WI38 (cell line): ENCODE results near the gene TSPAN18.

Source experiments
- H3K4me3 ChIP-seq: 2 replicates; pipeline ENCODE4 v1.5.1; 2011; ENCODE audit warnings: low read depth, mild to moderate bottlenecking, control low read depth, low read length
- TF ChIP-seq, protein P1 (sequence below): IDR thresholded peaks from 2 replicates; pipeline ENCODE4 v1.5.1; 2012; ENCODE audit warnings: low read depth, mild to moderate bottlenecking, control low read depth, low read length

The TSPAN18 gene

DNA sequence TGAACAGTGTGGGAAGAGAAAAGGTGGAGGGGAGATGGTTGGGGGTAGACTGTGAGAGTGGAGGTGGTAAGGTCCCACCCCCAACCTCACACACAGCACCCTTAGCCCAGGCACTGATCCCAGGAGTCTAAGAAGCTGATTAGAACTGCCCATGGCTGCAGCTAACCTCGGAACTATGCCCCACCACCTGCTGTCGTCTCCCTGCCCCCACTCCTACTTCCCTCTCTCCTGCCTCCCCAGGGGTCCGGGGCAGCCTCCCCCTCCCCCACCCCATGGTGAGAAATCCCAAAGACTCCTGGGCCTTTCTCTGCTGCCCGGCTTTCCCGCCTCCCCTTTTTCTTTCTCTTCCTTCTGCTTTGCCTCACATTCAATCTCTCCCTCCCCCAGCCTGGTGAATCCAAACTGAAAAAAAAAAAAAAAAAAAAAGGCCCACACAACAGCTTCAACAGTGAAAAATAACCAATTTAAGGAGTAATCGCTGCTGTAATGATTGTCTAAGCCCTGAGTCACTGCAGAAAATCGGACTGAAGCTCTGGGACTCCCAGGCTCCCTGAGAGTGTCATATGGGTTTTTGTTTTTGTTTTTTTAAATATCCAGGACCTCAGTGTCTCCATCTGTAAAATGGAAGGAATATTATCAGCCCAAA is 233.6 kb downstream of the TSPAN18 start:
- no peak overlapping the region for H3K4me3 ChIP-seq
- TF ChIP-seq, protein P1, sequence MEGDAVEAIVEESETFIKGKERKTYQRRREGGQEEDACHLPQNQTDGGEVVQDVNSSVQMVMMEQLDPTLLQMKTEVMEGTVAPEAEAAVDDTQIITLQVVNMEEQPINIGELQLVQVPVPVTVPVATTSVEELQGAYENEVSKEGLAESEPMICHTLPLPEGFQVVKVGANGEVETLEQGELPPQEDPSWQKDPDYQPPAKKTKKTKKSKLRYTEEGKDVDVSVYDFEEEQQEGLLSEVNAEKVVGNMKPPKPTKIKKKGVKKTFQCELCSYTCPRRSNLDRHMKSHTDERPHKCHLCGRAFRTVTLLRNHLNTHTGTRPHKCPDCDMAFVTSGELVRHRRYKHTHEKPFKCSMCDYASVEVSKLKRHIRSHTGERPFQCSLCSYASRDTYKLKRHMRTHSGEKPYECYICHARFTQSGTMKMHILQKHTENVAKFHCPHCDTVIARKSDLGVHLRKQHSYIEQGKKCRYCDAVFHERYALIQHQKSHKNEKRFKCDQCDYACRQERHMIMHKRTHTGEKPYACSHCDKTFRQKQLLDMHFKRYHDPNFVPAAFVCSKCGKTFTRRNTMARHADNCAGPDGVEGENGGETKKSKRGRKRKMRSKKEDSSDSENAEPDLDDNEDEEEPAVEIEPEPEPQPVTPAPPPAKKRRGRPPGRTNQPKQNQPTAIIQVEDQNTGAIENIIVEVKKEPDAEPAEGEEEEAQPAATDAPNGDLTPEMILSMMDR, result no peak

- TF ChIP-seq, protein P1, result no peak
- H3K4me3 ChIP-seq, result no peak overlapping the region
Measured at GRCh38 chr11:44962464-44962863, 235.7 kb downstream of the TSPAN18 start.

DNA sequence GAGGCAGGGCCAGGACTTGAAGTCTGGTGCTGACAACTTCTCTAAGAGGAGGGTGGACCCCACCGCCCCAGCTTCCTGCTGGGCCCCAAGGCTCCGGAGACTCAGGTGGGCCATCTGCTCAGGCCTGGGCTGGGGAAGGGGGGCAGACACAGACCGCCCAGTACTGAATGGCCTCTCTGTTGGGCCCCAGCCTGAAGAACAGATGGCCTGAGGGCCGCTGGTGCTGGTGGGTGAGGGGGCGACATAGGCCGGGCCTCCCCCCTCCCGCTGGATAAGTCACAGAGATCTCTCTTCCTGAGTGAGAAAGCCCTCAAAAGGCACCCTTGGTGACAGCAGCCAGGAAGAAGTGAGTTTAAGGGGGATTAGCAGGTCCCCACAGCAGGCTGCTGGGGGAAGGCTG is 236.4 kb downstream of the TSPAN18 start:
- H3K4me3 ChIP-seq, result no peak overlapping the region
- TF ChIP-seq, protein P1, result no peak

DNA sequence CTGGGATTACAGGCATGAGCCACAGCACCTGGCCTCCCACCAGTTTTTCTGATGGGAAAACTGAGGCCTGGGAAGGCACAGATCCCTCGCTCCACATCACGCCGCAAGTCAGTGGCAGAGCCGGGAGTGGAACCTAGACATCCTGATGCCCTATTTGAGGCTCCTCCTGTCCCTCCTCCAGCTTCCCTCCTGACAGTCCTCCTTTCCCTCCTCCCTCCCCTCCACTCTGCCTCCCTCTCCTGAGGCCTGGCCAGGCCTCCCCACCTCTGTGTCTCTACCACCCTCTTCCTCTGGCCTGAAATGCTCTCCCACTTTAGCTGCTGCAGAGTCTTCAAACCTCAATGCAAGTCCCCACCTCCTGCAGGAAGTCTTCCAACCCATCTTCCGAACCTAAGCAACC is 237.2 kb downstream of the TSPAN18 start:
- TF ChIP-seq, protein P1, result no peak
- H3K4me3 ChIP-seq, result no peak overlapping the region

DNA sequence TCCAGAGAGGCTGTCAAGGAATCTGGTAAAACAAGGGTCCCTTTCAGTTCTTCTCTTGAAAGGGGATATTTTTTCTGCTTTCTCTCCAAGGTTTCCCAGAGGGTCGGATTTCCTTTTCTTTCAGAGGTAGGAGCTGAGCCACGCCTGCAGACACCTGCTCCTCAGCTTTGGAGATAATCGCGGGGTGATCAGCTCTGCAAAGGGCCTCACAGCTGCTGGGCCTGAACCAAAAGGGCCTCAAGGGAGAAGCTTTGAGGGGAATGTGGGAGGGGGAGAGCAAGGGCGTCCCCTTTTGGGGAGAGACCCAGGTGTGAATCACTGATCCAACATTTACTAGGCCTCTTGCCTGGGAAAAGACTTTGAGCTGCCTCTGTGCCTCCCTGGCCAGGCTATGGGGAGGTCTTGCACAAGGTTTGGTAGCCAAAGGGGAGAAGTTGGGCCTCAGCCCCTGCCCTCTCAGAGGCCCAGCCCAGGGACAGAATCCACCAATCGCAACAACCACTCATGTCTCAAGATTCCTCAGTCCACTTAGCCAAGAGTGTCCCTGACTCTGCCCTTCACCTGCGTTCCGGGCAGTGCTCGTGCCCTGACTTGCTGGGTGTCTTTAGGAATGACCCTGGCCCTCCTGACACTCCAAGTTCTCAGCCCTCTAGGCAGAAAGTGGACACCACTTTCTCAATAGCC is 237.9 kb downstream of the TSPAN18 start:
- TF ChIP-seq, protein P1, result no peak

GRCh38 chr11:44966694-44967093 is 239.9 kb downstream of the TSPAN18 start:
- TF ChIP-seq, protein P1, result no peak
- H3K4me3 ChIP-seq, result no peak overlapping the region

More for the DNA sequence above, 237.9 kb downstream of the TSPAN18 start:
- H3K4me3 ChIP-seq, result no peak overlapping the region

DNA sequence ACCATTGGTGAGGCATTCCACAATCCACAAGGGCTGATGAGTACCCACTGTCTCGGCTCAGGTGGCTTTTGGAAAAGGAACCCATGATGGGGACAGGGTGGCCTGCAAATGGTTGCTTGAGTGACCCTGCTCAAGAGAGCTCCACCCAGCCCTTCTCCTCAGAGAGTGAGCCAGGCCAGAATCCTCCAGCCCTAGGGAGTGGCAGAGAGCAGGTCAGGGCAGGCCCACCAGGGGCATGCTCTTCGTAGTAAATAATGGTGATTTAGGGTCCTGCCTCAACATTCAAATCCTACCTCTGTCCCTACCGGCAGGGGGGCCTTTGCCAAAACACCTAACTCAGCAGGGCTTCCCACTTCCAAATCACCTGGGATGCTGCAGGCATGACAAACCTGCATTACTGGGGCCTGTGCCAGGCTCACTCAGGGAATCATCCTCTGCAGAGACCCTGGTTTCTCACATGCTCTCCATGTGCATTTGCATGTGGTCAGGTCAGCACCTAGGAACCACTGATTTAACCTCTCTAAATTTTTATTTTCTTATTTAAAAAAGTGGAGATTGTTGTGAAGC is 241.3 kb downstream of the TSPAN18 start:
- H3K4me3 ChIP-seq, result no peak overlapping the region
- TF ChIP-seq, protein P1, result no peak
